Thoracic aorta (tissue), 2 donors: ENCODE measurements around the gene COX7B2. TPM values are rescaled to one million over a fixed set of nuclear protein-coding genes. Genes with fewer than 3 reads are reported as not detected.

Experiments used
- ATAC-seq: fragments of 150-250 bp; one replicate; pipeline ENCODE4 v1.8.0; 2017; ENCODE audit warnings: low read depth; ENCODE audit not compliant: insufficient number of reproducible peaks, low FRiP score
- DNase-seq: peaks from one replicate; pipeline ENCODE4 v3.0.0-alpha.2; 2020; ENCODE audit warnings: low spot score
- H3K27ac ChIP-seq, 2 donors: fragments of 200-600 bp; sonication (generic); 1 replicate in 1 of 2; 2 replicates in 1 of 2; pipeline ENCODE4 v1.5.1; 2016; ENCODE audit warnings: mild to moderate bottlenecking in 2 of 2, moderate library complexity in 2 of 2
- H3K27me3 ChIP-seq: fragments of 200-600 bp; sonication (generic); replicated peaks from 2 replicates; pipeline ENCODE4 v1.6.0; 2016; ENCODE audit warnings: mild to moderate bottlenecking; ENCODE audit not compliant: insufficient read depth
- H3K36me3 ChIP-seq: fragments of 200-600 bp; sonication (generic); one replicate; pipeline ENCODE4 v1.5.1; 2016
- H3K4me1 ChIP-seq, 2 donors: fragments of 200-600 bp; sonication (generic); 1 replicate in 1 of 2; 2 replicates in 1 of 2; pipeline versions ENCODE4 v1.5.1 to v1.6.0; 2016; ENCODE audit warnings: low read depth in 2 of 2, mild to moderate bottlenecking in 1 of 2; ENCODE audit not compliant: control insufficient read depth in 1 of 2
- H3K4me3 ChIP-seq: fragments of 200-600 bp; sonication (generic); 2 replicates; pipeline ENCODE4 v1.5.1; 2016; ENCODE audit warnings: mild to moderate bottlenecking
- H3K9me3 ChIP-seq: fragments of 200-600 bp; sonication (generic); 2 replicates; pipeline ENCODE4 v1.5.1; 2016
- total RNA-seq, 2 donors: library from RNA; depleted of rRNA; stranded (reverse); fragments of >200 nt; gene quantifications; one replicate each; pipeline versions ENCODE4 v1.1.0 to v1.2.3, GENCODE V29; 2016
- TF ChIP-seq, protein P1 (sequence below): fragments of 200-600 bp; sonication (generic); IDR thresholded peaks from one replicate; pipeline ENCODE4 v1.5.1; 2019; ENCODE audit warnings: antibody characterized with exemption

COX7B2 gene
- total RNA-seq, 2 donors from 2014 or later: not detected

DNA sequence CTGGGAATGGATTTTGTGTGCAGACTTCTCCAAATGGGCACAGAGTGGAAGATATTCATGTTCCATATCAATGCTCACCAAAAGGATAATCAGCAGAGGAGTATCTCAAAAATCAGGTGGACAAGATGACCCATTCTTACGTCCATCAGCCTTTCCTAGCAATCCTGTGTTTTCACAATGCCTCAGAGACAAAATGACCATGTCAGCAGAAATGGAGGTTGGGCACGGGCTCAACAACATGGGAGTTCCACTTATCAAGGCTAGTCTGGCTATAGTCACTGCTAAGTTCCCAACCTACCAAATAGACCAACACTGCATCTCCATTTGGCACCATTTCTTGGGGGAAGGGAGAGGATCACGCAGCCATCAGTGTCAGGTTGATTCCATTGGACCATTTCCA lies 179.0 kb downstream of the COX7B2 start:
- TF ChIP-seq, protein P1, sequence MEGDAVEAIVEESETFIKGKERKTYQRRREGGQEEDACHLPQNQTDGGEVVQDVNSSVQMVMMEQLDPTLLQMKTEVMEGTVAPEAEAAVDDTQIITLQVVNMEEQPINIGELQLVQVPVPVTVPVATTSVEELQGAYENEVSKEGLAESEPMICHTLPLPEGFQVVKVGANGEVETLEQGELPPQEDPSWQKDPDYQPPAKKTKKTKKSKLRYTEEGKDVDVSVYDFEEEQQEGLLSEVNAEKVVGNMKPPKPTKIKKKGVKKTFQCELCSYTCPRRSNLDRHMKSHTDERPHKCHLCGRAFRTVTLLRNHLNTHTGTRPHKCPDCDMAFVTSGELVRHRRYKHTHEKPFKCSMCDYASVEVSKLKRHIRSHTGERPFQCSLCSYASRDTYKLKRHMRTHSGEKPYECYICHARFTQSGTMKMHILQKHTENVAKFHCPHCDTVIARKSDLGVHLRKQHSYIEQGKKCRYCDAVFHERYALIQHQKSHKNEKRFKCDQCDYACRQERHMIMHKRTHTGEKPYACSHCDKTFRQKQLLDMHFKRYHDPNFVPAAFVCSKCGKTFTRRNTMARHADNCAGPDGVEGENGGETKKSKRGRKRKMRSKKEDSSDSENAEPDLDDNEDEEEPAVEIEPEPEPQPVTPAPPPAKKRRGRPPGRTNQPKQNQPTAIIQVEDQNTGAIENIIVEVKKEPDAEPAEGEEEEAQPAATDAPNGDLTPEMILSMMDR: no peak
- H3K9me3 ChIP-seq: no peaks in the 10 kb centered on the region
- H3K27ac ChIP-seq: no peak overlapping the region
- H3K4me3 ChIP-seq: no peak overlapping the region
- H3K4me1 ChIP-seq: no peaks in the 10 kb centered on the region
- DNase-seq (no peak), ATAC-seq (no peak)
- no peaks in the 10 kb centered on the region for H3K27me3 ChIP-seq
- no peaks in the 10 kb centered on the region for H3K36me3 ChIP-seq

DNA sequence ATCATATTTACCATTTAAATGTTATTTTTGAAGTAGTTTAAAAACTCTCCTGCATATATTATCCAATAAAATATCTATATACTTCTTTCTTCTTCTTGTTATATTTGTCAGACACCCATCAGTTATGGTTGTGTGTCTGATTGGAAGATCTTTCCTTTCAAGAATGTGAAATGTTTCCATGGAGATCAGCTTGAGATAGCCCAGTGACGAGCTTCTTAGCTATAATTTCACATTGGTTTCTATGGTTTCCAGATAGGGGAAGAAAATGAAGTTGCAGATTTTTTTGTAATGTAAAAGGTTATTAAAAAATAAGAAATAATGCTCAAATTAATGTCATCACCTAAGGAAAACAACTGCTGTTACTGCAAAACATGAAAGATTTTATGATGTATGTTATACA lies 189.0 kb downstream of the COX7B2 start:
- ATAC-seq (no peak), DNase-seq (no peak)
- H3K27ac ChIP-seq: no peak overlapping the region
- no peaks in the 10 kb centered on the region for H3K27me3 ChIP-seq
- H3K4me3 ChIP-seq: no peak overlapping the region
- TF ChIP-seq, protein P1: no peak
- no peaks in the 10 kb centered on the region for H3K9me3 ChIP-seq
- no peaks in the 10 kb centered on the region for H3K4me1 ChIP-seq
- no peaks in the 10 kb centered on the region for H3K36me3 ChIP-seq

DNA sequence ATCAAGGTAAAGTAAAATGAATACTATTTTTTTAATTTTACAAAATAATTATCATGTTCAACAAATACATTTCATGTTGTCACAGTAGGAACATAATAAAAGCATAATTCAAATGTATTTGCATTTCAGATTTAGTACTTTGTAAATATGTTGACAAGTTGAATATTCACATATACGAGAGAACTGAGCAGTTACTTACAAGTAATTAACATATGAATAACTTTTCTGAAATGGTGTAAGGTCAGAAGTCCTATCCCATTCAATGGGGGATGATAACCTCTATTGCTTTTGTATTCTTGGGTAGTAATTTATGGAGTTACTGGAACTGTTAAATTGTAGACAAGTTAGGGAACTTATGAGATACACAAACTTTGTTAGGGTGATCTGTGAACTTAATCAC lies 191.1 kb downstream of the COX7B2 start:
- TF ChIP-seq, protein P1: no peak
- no peak for ATAC-seq
- no peak for DNase-seq

DNA sequence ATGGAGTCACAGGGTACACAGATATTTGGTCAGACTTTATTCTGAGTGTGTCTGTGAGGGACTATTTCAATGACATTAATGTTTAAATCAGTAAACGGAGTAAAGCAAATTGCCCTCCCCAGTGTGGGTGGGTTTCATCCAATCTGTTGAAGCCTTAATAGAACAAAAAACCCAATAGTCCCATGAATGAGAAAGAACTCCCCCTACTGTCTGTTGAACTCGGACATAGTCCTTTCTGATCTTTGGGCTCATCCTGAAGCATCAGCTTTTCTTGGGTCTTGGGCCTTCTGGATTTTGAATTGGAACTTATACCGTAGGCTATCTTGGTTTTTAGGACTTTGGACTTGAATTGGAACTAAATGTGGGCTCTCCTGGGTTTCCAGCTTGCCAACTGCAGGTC lies 193.6 kb downstream of the COX7B2 start:
- no peak for DNase-seq
- no peak overlapping the region for H3K4me3 ChIP-seq
- no peaks in the 10 kb centered on the region for H3K27me3 ChIP-seq
- no peaks in the 10 kb centered on the region for H3K9me3 ChIP-seq
- H3K27ac ChIP-seq: no peak overlapping the region
- H3K36me3 ChIP-seq: no peaks in the 10 kb centered on the region
- TF ChIP-seq, protein P1: no peak
- H3K4me1 ChIP-seq: no peaks in the 10 kb centered on the region
- ATAC-seq: no peak

More for the DNA sequence above, 191.1 kb downstream of the COX7B2 start:
- Histone ChIP-seq H3K4me1 (no peaks in the 10 kb centered on the region), H3K36me3 (no peaks in the 10 kb centered on the region), H3K27ac (no peak overlapping the region), H3K9me3 (no peaks in the 10 kb centered on the region), H3K27me3 (no peaks in the 10 kb centered on the region), H3K4me3 (no peak overlapping the region)

DNA sequence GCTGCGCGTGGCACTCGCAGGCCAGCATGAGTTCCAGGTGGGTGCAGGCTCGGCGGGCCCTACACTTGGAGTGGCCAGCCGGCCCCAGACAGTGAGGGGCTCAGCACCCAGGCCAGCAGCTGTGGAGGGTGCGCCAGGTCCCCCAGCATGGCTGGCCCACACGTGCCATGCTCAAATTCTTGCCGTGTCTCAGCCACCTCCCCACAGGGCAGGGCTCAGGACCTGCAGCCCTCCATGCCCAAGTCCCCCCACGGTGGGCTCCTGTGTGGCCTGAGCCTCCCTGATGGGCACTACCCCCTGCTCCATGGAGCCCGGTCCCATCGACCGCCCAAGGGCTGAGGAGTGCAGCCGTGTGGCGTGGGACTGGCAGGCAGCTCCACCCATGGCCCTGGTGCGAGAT lies 210.2 kb downstream of the COX7B2 start:
- Histone ChIP-seq H3K27me3 (no peaks in the 10 kb centered on the region), H3K4me3 (no peak overlapping the region), H3K9me3 (no peaks in the 10 kb centered on the region), H3K36me3 (no peaks in the 10 kb centered on the region), H3K4me1 (no peaks in the 10 kb centered on the region), H3K27ac (no peak overlapping the region)
- ATAC-seq (no peak), DNase-seq (no peak)
- TF ChIP-seq, protein P1: no peak

Other genes starting within 250 kb of the COX7B2 start
- under 1 TPM in 1 of 2 donors, not detected in 1; 0.14 TPM for gene GABRA4, start 84.3 kb upstream of the COX7B2 start, total RNA-seq
- not detected for gene GABRB1, start 122.3 kb upstream of the COX7B2 start, total RNA-seq